NCI-H460 (cell line): ENCODE data around the gene GRWD1. TPM values are rescaled to one million over a fixed set of nuclear protein-coding genes. Genes with fewer than 3 reads are reported as not detected.
"Not testable (repeated sequence)": the region's sequence is repeated elsewhere in the genome, so short reads cannot be mapped to it uniquely, and the experiment has no call there.

ENCODE experiments used
- DNase-seq: peaks from one replicate; pipeline ENCODE4 v3.0.0-alpha.2; 2016; ENCODE audit warnings: low read depth; ENCODE audit errors: extremely low read depth
- total RNA-seq: library from RNA; depleted of rRNA; stranded (reverse); fragments of >200 nt; shearing (Covaris generic); gene quantifications from 2 replicates; pipeline ENCODE4 v1.2.3, GENCODE V29; 2014

Gene GRWD1
- total RNA-seq, 1 experiment from 2014 or later: 19.3 TPM

DNA sequence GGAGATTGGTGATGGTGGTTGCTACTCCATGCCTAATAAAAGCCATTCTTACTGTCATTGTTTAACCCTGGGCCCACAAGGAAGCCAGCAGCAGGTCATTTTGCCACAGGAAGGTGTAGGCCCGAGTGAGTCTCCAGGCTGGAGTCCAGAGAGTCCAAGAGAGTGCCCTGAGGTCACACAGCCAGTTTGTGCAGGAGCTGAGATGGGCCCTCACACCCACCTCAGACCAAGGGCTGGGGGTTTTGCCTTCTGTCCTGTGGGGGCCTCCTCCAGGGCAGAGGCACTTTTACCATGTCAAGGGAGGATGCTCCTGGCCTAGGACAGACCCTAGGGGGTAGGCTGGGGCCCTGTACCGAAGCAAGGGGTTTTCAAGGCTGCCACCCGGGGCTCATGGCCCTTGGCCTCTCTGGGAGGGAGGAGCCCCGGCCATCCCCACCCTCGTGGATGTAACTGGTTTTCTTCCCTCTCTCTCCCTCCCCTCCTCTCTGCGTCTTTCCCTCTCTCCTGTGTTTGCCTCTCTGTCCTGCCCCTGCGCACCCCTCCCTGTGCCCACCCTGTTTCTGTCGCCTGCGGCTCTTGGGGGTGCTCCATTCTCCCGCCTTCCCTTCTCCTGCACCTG is 31.4 kb downstream of the GRWD1 start:
- no peak for DNase-seq

DNA sequence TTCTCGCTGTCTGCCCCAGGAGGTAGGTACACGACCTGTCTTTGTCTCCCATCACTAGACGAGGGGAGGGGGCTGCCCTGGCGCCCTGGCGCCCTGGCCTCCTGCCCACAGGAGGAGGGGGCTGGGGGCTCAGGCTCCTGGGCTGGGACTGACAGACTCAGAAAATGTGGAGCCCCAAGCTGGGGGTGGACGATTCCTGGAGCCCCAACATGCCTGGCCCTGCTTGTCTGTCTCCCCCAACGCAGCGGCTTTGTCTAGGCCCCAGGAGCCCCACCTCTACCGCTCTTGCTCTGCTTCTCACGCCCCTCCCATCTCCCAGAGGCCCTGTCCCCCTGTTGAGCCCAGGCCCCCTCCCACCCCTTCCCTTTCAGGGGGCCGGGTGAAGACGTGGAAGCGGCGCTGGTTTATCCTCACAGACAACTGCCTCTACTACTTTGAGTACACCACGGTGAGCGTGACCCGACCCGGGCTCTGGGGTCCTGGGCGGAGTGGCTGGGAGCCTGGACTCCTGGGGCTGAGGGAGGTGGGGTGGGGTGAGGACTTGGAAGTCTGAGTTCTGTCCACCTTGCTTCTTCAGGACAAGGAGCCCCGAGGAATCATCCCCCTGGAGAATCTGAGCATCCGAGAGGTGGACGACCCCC is 32.0 kb downstream of the GRWD1 start:
- no peak for DNase-seq

DNA sequence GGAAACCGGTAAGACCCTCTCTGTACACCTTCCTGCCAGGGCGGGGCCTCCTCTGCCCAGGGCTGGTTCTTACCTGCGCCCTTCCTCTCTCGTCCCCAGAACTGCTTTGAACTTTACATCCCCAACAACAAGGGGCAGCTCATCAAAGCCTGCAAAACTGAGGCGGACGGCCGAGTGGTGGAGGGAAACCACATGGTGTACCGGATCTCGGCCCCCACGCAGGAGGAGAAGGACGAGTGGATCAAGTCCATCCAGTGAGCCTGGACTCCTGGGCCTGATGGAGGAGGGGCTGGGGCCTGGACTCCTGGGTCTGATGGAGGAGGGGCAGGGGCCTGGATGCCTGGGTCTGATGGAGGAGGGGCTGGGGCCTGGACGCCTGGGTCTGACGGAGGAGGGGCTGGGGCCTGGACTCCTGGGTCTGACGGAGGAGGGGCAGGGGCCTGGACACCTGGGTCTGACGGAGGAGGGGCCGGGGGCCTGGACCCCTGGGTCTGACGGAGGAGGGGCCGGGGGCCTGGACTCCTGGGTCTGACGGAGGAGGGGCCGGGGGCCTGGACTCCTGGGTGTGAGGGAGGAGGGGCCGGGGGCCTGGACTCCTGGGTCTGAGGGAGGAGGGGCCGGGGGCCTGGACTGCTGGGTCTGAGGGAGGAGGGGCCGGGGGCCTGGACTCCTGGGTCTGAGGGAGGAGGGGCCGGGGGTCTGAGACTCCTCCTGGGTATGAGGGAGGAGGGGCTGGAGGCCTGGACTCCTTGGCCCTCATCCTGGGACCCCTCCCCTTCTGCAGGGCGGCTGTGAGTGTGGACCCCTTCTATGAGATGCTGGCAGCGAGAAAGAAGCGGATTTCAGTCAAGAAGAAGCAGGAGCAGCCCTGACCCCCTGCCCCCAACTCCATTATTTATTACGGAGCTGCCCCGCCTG is 32.8 kb downstream of the GRWD1 start:
- DNase-seq: no peak

DNA sequence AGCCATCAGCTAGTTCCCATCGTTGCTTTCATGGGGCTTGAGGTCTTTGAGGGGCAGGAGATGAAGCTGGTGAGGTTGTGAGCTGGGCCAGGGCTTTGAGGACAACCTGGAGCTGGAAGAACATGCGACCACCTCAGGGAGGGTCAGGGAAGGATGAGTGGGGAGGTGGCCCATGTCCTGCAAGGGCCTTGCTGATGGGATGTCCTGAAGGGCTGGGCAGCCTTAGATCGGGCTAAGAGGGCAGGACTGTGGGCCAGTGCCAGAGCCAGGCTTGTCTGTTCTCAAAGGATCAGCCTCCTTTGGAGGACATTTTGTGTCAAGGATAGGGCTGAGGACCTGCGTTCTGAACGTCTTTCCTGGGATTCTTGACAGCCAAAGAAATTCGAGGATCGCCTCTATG is 33.9 kb downstream of the GRWD1 start:
- DNase-seq: no peak

GRCh38 chr19:48480183-48480557 is 34.4 kb downstream of the GRWD1 start:
- no peak for DNase-seq

GRCh38 chr19:48480558-48481500 is 35.0 kb downstream of the GRWD1 start:
- no peak for DNase-seq

GRCh38 chr19:48481846-48482639 is 36.3 kb downstream of the GRWD1 start:
- DNase-seq: no peak

GRCh38 chr19:48483301-48483700 is 37.5 kb downstream of the GRWD1 start:
- no peak for DNase-seq

GRCh38 chr19:48484247-48484893 is 38.6 kb downstream of the GRWD1 start:
- no peak for DNase-seq

- no peak for DNase-seq
These were observed 39.3 kb downstream of the GRWD1 start for GRCh38 chr19:48484931-48485612.

DNA sequence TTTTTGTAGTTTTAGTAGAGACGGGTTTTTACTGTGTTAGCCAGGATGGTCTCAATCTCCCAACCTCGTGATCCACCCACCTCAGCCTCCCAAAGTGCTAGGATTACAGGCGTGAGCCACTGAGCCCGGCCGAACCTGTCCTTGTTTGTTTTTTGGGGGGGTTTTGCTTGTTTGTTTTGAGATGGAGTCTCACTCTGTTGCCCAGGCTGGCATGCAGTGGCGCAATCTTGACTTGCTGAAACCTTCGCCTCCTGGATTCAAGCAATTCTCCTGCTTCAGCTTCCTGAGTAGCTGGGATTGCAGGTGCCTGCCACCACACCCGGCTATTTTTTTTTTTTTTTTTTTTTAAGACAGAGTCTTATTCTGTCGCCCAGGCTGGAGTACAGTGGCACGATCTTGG is 40.9 kb downstream of the GRWD1 start:
- DNase-seq: not testable (repeated sequence)

DNA sequence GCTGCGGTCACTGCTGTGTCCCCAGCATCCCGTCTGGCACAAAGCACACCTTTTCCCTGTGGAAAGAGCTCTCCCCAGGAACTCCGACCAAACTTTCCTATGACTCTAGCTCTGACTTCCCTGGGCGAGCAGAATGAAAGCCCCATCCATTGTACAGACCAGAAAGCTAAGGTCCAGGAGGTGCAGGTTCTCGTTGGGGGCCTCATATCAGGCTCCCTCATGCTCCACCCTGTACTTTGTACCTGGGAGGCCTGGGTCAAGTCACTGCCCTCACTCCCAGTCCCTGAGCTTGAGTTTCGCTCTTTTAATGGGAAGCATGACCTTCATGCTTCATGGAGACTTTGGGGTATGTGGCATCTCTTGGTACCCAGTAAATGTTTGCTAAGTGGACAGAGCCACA is 41.8 kb downstream of the GRWD1 start:
- no peak for DNase-seq

DNA sequence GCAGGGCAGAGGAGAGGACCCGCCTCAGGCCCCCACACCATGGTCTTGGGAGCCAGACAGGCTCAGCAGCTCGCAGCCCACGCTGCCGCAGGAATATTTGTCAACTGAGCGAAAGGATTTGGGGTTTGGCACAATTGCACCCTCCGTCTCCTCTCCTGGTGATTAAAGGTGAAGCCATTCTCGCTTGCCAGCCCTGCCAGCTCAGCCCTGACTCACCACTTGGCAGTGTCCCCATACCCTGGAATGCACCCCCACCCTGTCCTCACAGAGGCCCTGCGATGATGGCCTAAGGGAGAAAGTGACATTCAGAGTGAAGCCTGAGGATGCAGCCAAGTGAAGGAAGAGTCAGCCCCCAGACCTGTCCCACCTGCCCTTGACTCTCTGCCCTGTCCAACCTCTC is 42.2 kb downstream of the GRWD1 start:
- DNase-seq: peak; percentile 80

- DNase-seq: not testable (repeated sequence)
These were observed 42.7 kb downstream of the GRWD1 start for GRCh38 chr19:48488478-48488877.

DNA sequence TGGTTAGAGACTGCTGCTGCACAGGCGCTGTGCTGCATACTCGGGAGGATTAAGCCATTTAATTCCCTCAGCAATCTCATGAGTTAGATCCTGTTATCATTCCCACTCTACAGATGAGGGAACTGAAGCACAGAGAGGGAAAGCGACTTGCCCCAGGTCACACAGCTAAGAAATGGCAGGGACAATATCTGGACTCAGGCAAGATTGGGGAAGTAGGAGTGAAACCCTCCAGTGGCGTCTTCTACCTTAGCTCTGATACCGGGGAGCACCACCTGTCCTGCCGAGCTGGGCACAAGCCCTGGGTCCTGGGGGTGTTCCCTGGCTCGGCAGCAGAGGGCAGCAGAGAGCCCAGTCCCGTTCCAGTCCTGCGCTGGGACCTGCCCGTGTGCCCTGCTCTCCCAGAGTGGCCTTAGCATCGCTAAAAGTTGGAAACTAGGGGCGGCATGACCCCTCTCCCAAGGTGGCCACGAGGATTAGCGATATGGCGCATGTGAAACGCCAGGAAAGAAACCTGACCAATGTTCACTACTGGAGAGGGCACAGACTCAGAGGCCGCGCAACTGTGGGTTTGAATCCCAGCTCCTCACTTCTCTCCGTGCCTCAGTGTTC is 43.9 kb downstream of the GRWD1 start:
- peak; percentile 55 for DNase-seq

DNA sequence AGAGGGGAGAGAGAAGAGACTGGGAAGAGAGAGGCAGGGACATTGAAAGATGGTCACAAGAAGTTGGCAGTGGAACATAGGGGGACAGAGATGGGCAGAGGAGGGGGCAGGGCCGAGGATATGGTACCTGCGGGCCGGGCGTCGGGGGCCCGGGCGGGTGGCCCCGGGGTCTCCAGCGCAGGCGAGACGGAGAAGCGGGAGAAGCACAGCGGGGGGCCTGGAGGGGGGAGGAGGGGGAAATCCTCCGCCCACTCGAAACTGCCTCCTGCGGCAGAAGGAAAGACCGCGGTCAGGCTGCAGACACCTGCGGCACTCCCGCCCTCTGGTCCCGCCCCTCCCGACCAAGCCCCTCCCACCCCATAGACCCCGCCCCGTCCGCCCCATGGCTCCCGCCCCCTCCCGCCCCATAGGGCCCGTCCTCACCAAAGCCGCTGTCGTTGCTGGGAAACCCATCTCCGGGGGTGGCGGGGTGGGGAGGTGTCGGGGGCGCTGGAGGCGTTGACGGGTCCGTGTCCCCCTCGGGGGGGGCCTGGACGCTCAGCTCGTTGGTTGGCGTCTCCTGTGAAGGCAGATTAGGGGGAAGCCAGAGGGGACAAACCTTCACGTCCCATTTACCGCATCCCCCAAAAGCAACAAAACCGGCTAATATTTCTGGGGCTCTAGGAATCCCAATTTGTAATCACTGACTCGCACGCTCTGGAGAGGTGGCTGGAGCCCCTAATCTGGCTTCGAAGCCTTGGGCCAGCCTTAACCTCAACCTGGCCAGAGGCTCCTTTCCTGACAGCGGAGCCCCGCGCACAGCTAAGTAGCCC is 45.4 kb downstream of the GRWD1 start:
- no peak for DNase-seq

DNA sequence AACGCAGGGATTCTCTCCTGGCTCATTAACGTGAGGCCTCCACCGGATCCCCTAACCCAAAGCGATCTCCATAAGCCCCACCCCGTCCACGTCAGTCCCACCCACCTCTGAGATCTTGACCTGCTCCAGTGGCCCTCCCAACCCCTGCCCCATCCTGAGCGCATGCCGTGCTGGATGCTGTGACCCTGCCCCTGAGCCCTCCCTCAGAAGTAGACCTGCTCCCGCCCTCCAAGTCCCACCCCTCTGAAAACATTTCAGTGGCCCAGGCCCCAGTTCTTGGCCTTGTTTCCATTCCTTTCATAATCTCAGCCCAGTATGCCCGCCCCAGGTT is 46.0 kb downstream of the GRWD1 start:
- DNase-seq: no peak
